MCF 10A (cell line): ENCODE results near the gene MOK. TPM values are rescaled to one million over a fixed set of nuclear protein-coding genes. Genes with fewer than 3 reads are reported as not detected.
A peak's percentile ranks its signal among the peaks of the same experiment; 100 is the strongest.

Source experiments
- BruUV-seq: library from RNA; stranded (reverse); fragments of 400-500 nt; replicated peaks from 2 replicates; lab custom pipeline; 2021; lab: Mats Ljungman, UMichigan
- CTCF ChIA-PET: fragments of 300-600 bp; sonication (Branson Sonifier 250); formaldehyde crosslinking; extraction: SDS; loops from one replicate; lab custom pipeline; 2021; ENCODE audit warnings: antibody characterized with exemption, inconsistent platforms; lab: Yijun Ruan, JAX
- POLR2A ChIA-PET: fragments of 300-600, 350-650 bp; sonication (Branson Sonifier 250); formaldehyde crosslinking; extraction: SDS; loops from one replicate; lab custom pipeline; 2020; ENCODE audit warnings: antibody characterized with exemption, inconsistent platforms; lab: Yijun Ruan, JAX
- DNase-seq: peaks from one replicate; pipeline ENCODE4 v3.0.0-alpha.2; 2018; ENCODE audit not compliant: unreplicated experiment
- H3K27ac Mint-ChIP-seq: one replicate; pipeline ENCODE4 v1.8.0; 2022; ENCODE audit warnings: mild to moderate bottlenecking, low read depth, mixed read lengths; ENCODE audit not compliant: unreplicated experiment
- H3K27me3 Mint-ChIP-seq: one replicate; pipeline ENCODE4 v1.8.0; 2022; ENCODE audit warnings: mixed read lengths; ENCODE audit not compliant: insufficient read depth, unreplicated experiment
- H3K36me3 Mint-ChIP-seq: one replicate; pipeline ENCODE4 v1.8.0; 2022; ENCODE audit warnings: mild to moderate bottlenecking, moderate library complexity, mixed read lengths; ENCODE audit not compliant: insufficient read depth, unreplicated experiment
- H3K4me1 Mint-ChIP-seq: one replicate; pipeline ENCODE4 v1.8.0; 2022; ENCODE audit warnings: mixed read lengths; ENCODE audit not compliant: insufficient read depth, unreplicated experiment
- H3K4me3 Mint-ChIP-seq: one replicate; pipeline ENCODE4 v1.8.0; 2022; ENCODE audit warnings: mild to moderate bottlenecking, moderate library complexity, mixed read lengths; ENCODE audit not compliant: unreplicated experiment
- H3K9me3 Mint-ChIP-seq: one replicate; pipeline ENCODE4 v1.8.0; 2022; ENCODE audit warnings: mixed read lengths; ENCODE audit not compliant: unreplicated experiment
- CTCF ChIP-seq: fragments of 200-600 bp; IDR thresholded peaks from one replicate; pipeline ENCODE4 v1.8.0; 2022; ENCODE audit warnings: antibody characterized with exemption, mild to moderate bottlenecking; ENCODE audit not compliant: unreplicated experiment
- intact Hi-C: fragments of 100-400 bp; cut with micrococcal nuclease; formaldehyde crosslinking; loops from 2 replicates; pipeline ENCODE4 v1.14.1; 2022
- total RNA-seq: library from RNA; stranded (reverse); gene quantifications from 2 replicates; pipeline ENCODE4 v1.2.3, GENCODE V29; 2022

MOK gene
- total RNA-seq, 1 experiment from 2014 or later = 98.9 TPM

DNA sequence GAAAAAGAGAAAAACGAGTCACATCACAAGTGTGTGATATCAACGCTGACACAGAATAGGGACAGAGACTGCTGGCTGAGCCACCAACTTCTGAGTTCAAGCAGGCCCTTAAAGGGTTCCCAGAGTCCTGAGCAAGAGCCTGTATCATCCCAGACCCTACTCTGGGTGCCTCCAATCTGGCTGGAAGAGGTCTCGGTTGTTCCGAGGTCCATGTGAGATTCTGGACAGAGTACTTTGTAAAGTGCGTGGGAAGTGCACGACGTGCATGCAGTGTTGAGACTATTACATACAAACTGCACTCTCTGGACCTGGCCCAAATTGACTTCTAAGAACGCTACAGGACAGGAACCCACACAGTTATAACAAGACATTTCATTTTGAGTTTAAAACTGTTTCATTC lies 40.6 kb downstream of the MOK start:
- Mint-ChIP-seq H3K27me3 (no peaks in the 10 kb centered on the region), H3K4me3 (no peak overlapping the region), H3K27ac (peak overlapping the region; percentile 35), H3K9me3 (no peaks in the 10 kb centered on the region), H3K36me3 (peaks cover 11% of the 10 kb centered on the region), H3K4me1 (peaks cover 9% of the 10 kb centered on the region)
- BruUV-seq = no TSS peak
- ChIA-PET POLR2A (interaction anchor here (1.4 to 1.8 kb wide), 4 partner anchors 9 to 52 kb away, joined by 3 to 6 read pairs (median 5); partner anchors contain the start of gene MOK), CTCF (interaction anchor here (1.3 kb wide), 1 partner anchor 9 kb away, joined by 5 read pairs; no protein-coding TSS in a partner anchor)
- intact Hi-C loops = no loop called here
- DNase-seq = no peak
- TF ChIP-seq CTCF = no peak

GRCh38 chr14:102262929-102263462 lies 42.0 kb downstream of the MOK start:
- intact Hi-C loops = no loop called here
- no peak for TF ChIP-seq CTCF
- Mint-ChIP-seq H3K9me3 (no peaks in the 10 kb centered on the region), H3K4me3 (peak overlapping the region; percentile 30), H3K27ac (peak overlapping the region; percentile 84), H3K36me3 (peaks cover 11% of the 10 kb centered on the region), H3K4me1 (peaks cover 9% of the 10 kb centered on the region), H3K27me3 (no peaks in the 10 kb centered on the region)
- no TSS peak for BruUV-seq
- peak; percentile 54 for DNase-seq
- POLR2A ChIA-PET = interaction anchor here (1.0 to 1.8 kb wide), 3 partner anchors 41 to 54 kb away, joined by 3 to 4 read pairs (median 3); no protein-coding TSS in a partner anchor
- CTCF ChIA-PET = interaction anchor here (1.0 to 1.4 kb wide), 3 partner anchors 21 to 57 kb away, joined by 3 to 5 read pairs (median 4); no protein-coding TSS in a partner anchor

DNA sequence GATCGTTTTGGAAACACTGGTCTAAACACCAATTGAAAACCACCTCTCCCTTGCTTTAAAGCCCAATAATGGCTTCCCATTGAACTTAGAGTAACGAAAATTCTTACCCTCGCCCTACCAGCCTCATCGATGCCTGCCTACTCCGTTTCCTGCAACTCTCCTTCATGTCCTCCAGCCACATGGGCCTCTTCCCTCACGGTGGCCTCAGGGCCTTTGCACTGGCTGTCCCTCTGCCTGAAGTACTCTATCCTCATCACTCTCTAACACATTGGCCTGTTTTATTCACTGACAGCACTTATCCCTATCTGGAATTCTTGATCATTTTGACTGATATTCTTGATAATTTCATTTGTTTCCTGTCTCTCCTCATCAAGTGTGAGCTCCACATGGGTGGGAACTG lies 46.8 kb downstream of the MOK start:
- Mint-ChIP-seq H3K4me3 (no peak overlapping the region), H3K36me3 (peaks cover 9% of the 10 kb centered on the region), H3K27ac (no peak overlapping the region), H3K27me3 (no peaks in the 10 kb centered on the region), H3K4me1 (peaks cover 8% of the 10 kb centered on the region), H3K9me3 (no peaks in the 10 kb centered on the region)
- no TSS peak for BruUV-seq
- TF ChIP-seq CTCF = no peak
- ChIA-PET POLR2A (no interaction called here), CTCF (no interaction called here)
- no peak for DNase-seq
- intact Hi-C loops = no loop called here

DNA sequence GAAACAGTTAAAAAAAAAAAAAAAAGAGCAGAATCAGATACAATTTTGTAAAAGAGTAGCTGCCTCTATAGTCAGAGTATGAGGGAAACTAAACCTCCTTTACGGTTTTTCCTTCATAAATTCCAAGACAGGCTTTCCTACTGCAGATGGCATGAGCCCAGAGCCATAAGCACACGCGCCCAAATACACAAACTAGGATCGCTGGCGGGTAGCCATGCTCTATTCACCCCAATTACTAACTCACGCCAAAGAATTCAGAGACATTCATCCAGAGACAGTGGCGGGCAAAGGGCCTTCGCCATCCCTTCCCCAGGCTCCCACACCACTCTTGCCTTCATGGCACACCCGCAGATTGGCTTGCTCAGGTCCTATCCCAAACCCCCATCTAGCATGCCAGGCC lies 48.2 kb downstream of the MOK start:
- H3K9me3 Mint-ChIP-seq = no peaks in the 10 kb centered on the region
- no peak for DNase-seq
- H3K36me3 Mint-ChIP-seq = peaks cover 6% of the 10 kb centered on the region
- TF ChIP-seq CTCF = no peak
- H3K27ac Mint-ChIP-seq = no peak overlapping the region
- intact Hi-C loops = no loop called here
- ChIA-PET POLR2A (no interaction called here), CTCF (interaction anchor here (0.7 to 1.5 kb wide), 2 partner anchors 20 to 79 kb away, joined by 3 to 4 read pairs; no protein-coding TSS in a partner anchor)
- no peaks in the 10 kb centered on the region for H3K27me3 Mint-ChIP-seq
- H3K4me1 Mint-ChIP-seq = no peaks in the 10 kb centered on the region
- BruUV-seq = no TSS peak
- no peak overlapping the region for H3K4me3 Mint-ChIP-seq
